Endothelial cell of umbilical vein (primary cell): ENCODE results near the gene ANKRD44. TPM values are rescaled to one million over a fixed set of nuclear protein-coding genes. Genes with fewer than 3 reads are reported as not detected.

Experiments
- BruUV-seq: library from RNA; stranded (reverse); fragments of 400-500 nt; replicated peaks from 2 replicates; lab custom pipeline; 2021; lab: Mats Ljungman, UMichigan
- CTCF ChIA-PET: fragments of 300-600, 350-600 bp; sonication (Branson Sonifier 250); formaldehyde crosslinking; loops from one replicate; lab custom pipeline; 2021; ENCODE audit warnings: antibody characterized with exemption, inconsistent platforms; lab: Charles Lee
- POLR2A ChIA-PET: fragments of 300-600, 350-600 bp; sonication (Branson Sonifier 250); formaldehyde crosslinking; loops from one replicate; lab custom pipeline; 2021; ENCODE audit warnings: antibody characterized with exemption, inconsistent platforms; lab: Charles Lee
- DNase-seq: peaks from one replicate; pipeline ENCODE4 v3.0.0-alpha.2; 2011; ENCODE audit warnings: low read depth, low spot score
- FAIRE-seq: peaks from 2 replicates; lab custom pipeline; 2011; peaks lifted over from hg19 to GRCh38; lab: Jason Lieb, UNC
- H2AFZ ChIP-seq: 2 replicates; pipeline ENCODE4 v1.6.0; 2012; ENCODE audit warnings: low read depth, low read length, control low read depth, inconsistent platforms
- H3K27ac ChIP-seq: 2 replicates; pipeline ENCODE4 v1.5.1; 2011; ENCODE audit warnings: low read depth, mild to moderate bottlenecking, control low read depth, low read length, moderate library complexity; ENCODE audit not compliant: insufficient read depth
- H3K27me3 ChIP-seq, 2 experiments: 2 replicates each; pipeline versions ENCODE4 v1.6.0 to v1.6.1; 2011; ENCODE audit warnings: low read length in 2 of 2, mixed read lengths in 1 of 2; ENCODE audit not compliant: control insufficient read depth in 2 of 2, insufficient read depth in 2 of 2
- H3K36me3 ChIP-seq, 2 experiments: 2 replicates in 1 of 2; 3 replicates in 1 of 2; pipeline ENCODE4 v1.5.1; 2011; ENCODE audit warnings: low read length in 2 of 2, mild to moderate bottlenecking in 1 of 2, moderate library complexity in 1 of 2; ENCODE audit not compliant: control insufficient read depth in 2 of 2, insufficient read depth in 2 of 2; ENCODE audit errors: extremely low read depth in 1 of 2
- H3K4me1 ChIP-seq: 3 replicates; pipeline ENCODE4 v1.5.1; 2011; ENCODE audit warnings: mild to moderate bottlenecking, low read length; ENCODE audit not compliant: control insufficient read depth, insufficient read depth; ENCODE audit errors: extremely low read depth
- H3K4me2 ChIP-seq: 2 replicates; pipeline ENCODE4 v1.6.1; 2011; ENCODE audit warnings: low read length, control low read depth, mixed read lengths; ENCODE audit not compliant: insufficient read depth
- H3K4me3 ChIP-seq, 3 experiments: fragments of 200-600 bp in 1 of 3; sonication (generic), shearing (Covaris generic) in 1 of 3; replicated peaks in 1 of 3; 2 replicates each; pipeline ENCODE4 v1.5.1; 2011 to 2016; ENCODE audit warnings: control low read depth in 3 of 3, low read length in 3 of 3, mild to moderate bottlenecking in 2 of 3, inconsistent platforms in 1 of 3, low read depth in 1 of 3, moderate library complexity in 1 of 3; ENCODE audit not compliant: insufficient read depth in 1 of 3
- H3K79me2 ChIP-seq: 2 replicates; pipeline ENCODE4 v1.6.0; 2012; ENCODE audit warnings: low read length, inconsistent platforms; ENCODE audit not compliant: control insufficient read depth, insufficient read depth
- H3K9ac ChIP-seq: replicated peaks from 2 replicates; pipeline ENCODE3; 2011; ENCODE audit warnings: low read length, control low read depth; ENCODE audit not compliant: insufficient read depth; ENCODE audit errors: extremely low read depth
- H3K9me1 ChIP-seq: replicated peaks from 3 replicates; pipeline ENCODE4 v1.6.0; 2011; ENCODE audit warnings: mild to moderate bottlenecking, low read length; ENCODE audit not compliant: control insufficient read depth, insufficient read depth; ENCODE audit errors: extremely low read depth
- H3K9me3 ChIP-seq: replicated peaks from 2 replicates; pipeline ENCODE4 v1.5.1; 2012; ENCODE audit warnings: low read length, inconsistent platforms; ENCODE audit not compliant: control insufficient read depth, insufficient read depth
- H4K20me1 ChIP-seq: replicated peaks from 2 replicates; pipeline ENCODE3; 2011; ENCODE audit warnings: mild to moderate bottlenecking, low read length; ENCODE audit not compliant: control insufficient read depth, insufficient read depth; ENCODE audit errors: extremely low read depth
- CTCF ChIP-seq, 2 donors: IDR thresholded peaks; 1 replicate in 1 of 2; 2 replicates in 1 of 2; pipeline ENCODE4 v1.5.1; 2011; ENCODE audit warnings: low read length in 2 of 2, mild to moderate bottlenecking in 2 of 2, moderate library complexity in 2 of 2, control low read depth in 1 of 2, inconsistent platforms in 1 of 2, low read depth in 1 of 2; ENCODE audit not compliant: insufficient read depth in 1 of 2; ENCODE audit errors: extremely low read depth in 1 of 2
- EZH2 ChIP-seq: IDR thresholded peaks from 2 replicates; pipeline ENCODE4 v1.6.1; 2012; ENCODE audit warnings: borderline replicate concordance, low read depth, mild to moderate bottlenecking, moderate library complexity, low read length, inconsistent platforms; ENCODE audit not compliant: severe bottlenecking
- FOS ChIP-seq: IDR thresholded peaks from 2 replicates; pipeline ENCODE4 v1.6.1; 2011; ENCODE audit warnings: mild to moderate bottlenecking, low read length, moderate library complexity, borderline replicate concordance; ENCODE audit not compliant: insufficient read depth
- GATA2 ChIP-seq: IDR thresholded peaks from 2 replicates; pipeline ENCODE4 v1.7.0; 2011; ENCODE audit warnings: low read depth, mild to moderate bottlenecking, moderate library complexity, mixed read lengths, low read length; ENCODE audit not compliant: insufficient read length, insufficient read depth
- JUN ChIP-seq: IDR thresholded peaks from 2 replicates; pipeline ENCODE4 v1.6.1; 2011; ENCODE audit warnings: borderline replicate concordance, low read depth; ENCODE audit not compliant: insufficient read length, insufficient read depth
- MAX ChIP-seq: IDR thresholded peaks from 2 replicates; pipeline ENCODE4 v1.6.1; 2011; ENCODE audit not compliant: insufficient read depth, insufficient read length
- MYC ChIP-seq: IDR thresholded peaks from one replicate; pipeline ENCODE4 v1.6.1; 2011; ENCODE audit warnings: mild to moderate bottlenecking, low read depth, low read length
- POLR2A ChIP-seq: IDR thresholded peaks from 2 replicates; pipeline ENCODE4 v1.6.1; 2012; ENCODE audit warnings: low read depth, mild to moderate bottlenecking, control low read depth, low read length
- POLR2AphosphoS5 ChIP-seq: IDR thresholded peaks from 2 replicates; pipeline ENCODE4 v1.6.1; 2012; ENCODE audit warnings: low read depth, mild to moderate bottlenecking, control low read depth, low read length, moderate library complexity; ENCODE audit not compliant: insufficient read depth
- dilution Hi-C: fragments of 300-500 bp; cut with MboI; formaldehyde crosslinking; loops from one replicate; pipeline ENCODE4 v1.15.0; 2019; ENCODE audit warnings: low sequenced_read_pairs; ENCODE audit not compliant: extremely low pct_ligation_motif_present
- intact Hi-C: fragments of 100-400 bp; cut with micrococcal nuclease; formaldehyde crosslinking; loops from one replicate; pipeline ENCODE4 v1.10.0; 2022
- polyA plus RNA-seq, 4 experiments: library from polyadenylated mRNA; depleted of rRNA in 3 of 4; stranded (reverse) in 3 of 4; unstranded in 1 of 4; fragments of >200 nt; gene quantifications; 2 replicates each; pipeline versions ENCODE4 v1.2.1 to v1.2.3, GENCODE V29; 2011 to 2012; ENCODE audit warnings: missing spikeins in 1 of 4
- total RNA-seq: library from RNA; stranded (reverse); gene quantifications from 2 replicates; pipeline ENCODE4 v1.2.3, GENCODE V29; 2021

ANKRD44 gene
- total and polyA plus RNA-seq, 2 donors (not counting 3 experiments of a cell fraction or from before 2014, with no cell fraction given), result 3.4 to 6.1 TPM

GRCh38 chr2:197241153-197241552 lies 69.4 kb downstream of the ANKRD44 start:
- Histone ChIP-seq H4K20me1 (no peaks in the 10 kb centered on the region), H3K27me3 (no peaks in the 10 kb centered on the region), H3K4me2 (no peak overlapping the region), H3K9ac (no peak overlapping the region), H3K4me1 (no peaks in the 10 kb centered on the region), H3K9me3 (no peaks in the 10 kb centered on the region), H3K27ac (no peak overlapping the region), H3K9me1 (no peaks in the 10 kb centered on the region), H3K36me3 (no peaks in the 10 kb centered on the region), H2AFZ (no peak overlapping the region), H3K79me2 (no peaks in the 10 kb centered on the region), H3K4me3 (no peak overlapping the region)
- ChIA-PET POLR2A (no interaction called here), CTCF (interaction anchor here (0.8 kb wide), 1 partner anchor 9 kb away, joined by 3 read pairs; no protein-coding TSS in a partner anchor)
- no peak for DNase-seq
- TF ChIP-seq POLR2A, result no peak
- no peak for TF ChIP-seq GATA2
- no peak for TF ChIP-seq FOS
- TF ChIP-seq CTCF (IDR thresholded peaks at IDR 0.05; ENCODE audit: extremely low read depth in 1 of 2, insufficient read depth in 1 of 2, low read depth in 1 of 2, low read length in 2 of 2), result no peak
- no peak for TF ChIP-seq POLR2AphosphoS5
- TF ChIP-seq MAX, result no peak
- no peak for TF ChIP-seq MYC
- TF ChIP-seq EZH2, result no peak
- TF ChIP-seq JUN, result no peak
- intact Hi-C loops (no loop called here), dilution Hi-C loops (no loop called here)
- BruUV-seq, result no TSS peak
- FAIRE-seq, result no peak
